Endodermal cell (in vitro differentiated cells): ENCODE data around the gene TGFBR3L. TPM values are rescaled to one million over a fixed set of nuclear protein-coding genes. Genes with fewer than 3 reads are reported as not detected.
A peak's percentile ranks its signal among the peaks of the same experiment; 100 is the strongest.

Experiments used
- DNase-seq: peaks from one replicate; pipeline ENCODE4 v3.0.0-alpha.2; 2017
- H3K27ac ChIP-seq: 2 replicates; pipeline ENCODE4 v1.5.1; 2013; ENCODE audit warnings: mild to moderate bottlenecking, low read depth, low read length, moderate library complexity
- H3K27me3 ChIP-seq: 2 replicates; pipeline ENCODE4 v1.6.1; 2013; ENCODE audit warnings: mild to moderate bottlenecking, low read length, moderate library complexity; ENCODE audit not compliant: insufficient read depth, control insufficient read depth, poor library complexity, severe bottlenecking
- H3K36me3 ChIP-seq: 2 replicates; pipeline ENCODE4 v1.7.0; 2013; ENCODE audit warnings: mild to moderate bottlenecking, low read length, moderate library complexity; ENCODE audit not compliant: control insufficient read depth, insufficient read depth
- H3K4me1 ChIP-seq: one replicate; pipeline ENCODE4 v1.7.0; 2013; ENCODE audit warnings: low read length; ENCODE audit not compliant: control insufficient read depth, insufficient read depth
- H3K4me3 ChIP-seq: 2 replicates; pipeline ENCODE4 v1.5.1; 2013; ENCODE audit warnings: mild to moderate bottlenecking, low read length, moderate library complexity
- H3K9ac ChIP-seq: 2 replicates; pipeline ENCODE4 v1.6.1; 2013; ENCODE audit warnings: mild to moderate bottlenecking, low read length, moderate library complexity; ENCODE audit not compliant: poor library complexity, severe bottlenecking; ENCODE audit errors: extremely low read depth
- H3K9me3 ChIP-seq: 2 replicates; pipeline ENCODE4 v1.6.1; 2013; ENCODE audit warnings: mild to moderate bottlenecking, low read length, moderate library complexity; ENCODE audit not compliant: control insufficient read depth
- H3K27ac Mint-ChIP-seq: 2 replicates; pipeline ENCODE4 v1.8.0; 2020; ENCODE audit warnings: mixed read lengths
- H3K27me3 Mint-ChIP-seq: 2 replicates; pipeline ENCODE4 v1.8.0; 2021; ENCODE audit warnings: mild to moderate bottlenecking, mixed read lengths; ENCODE audit not compliant: insufficient read depth
- H3K36me3 Mint-ChIP-seq: 2 replicates; pipeline ENCODE4 v1.8.0; 2020; ENCODE audit warnings: low read depth, mixed read lengths
- H3K4me1 Mint-ChIP-seq: 2 replicates; pipeline ENCODE4 v1.8.0; 2020; ENCODE audit warnings: mixed read lengths
- H3K4me3 Mint-ChIP-seq: 2 replicates; pipeline ENCODE4 v1.8.0; 2020; ENCODE audit warnings: mild to moderate bottlenecking, moderate library complexity, mixed read lengths
- H3K9me3 Mint-ChIP-seq: 2 replicates; pipeline ENCODE4 v1.8.0; 2020; ENCODE audit warnings: mild to moderate bottlenecking, mixed read lengths
- CTCF ChIP-seq: fragments of 200-600 bp; sonication (generic); conservative IDR thresholded peaks from 2 replicates; pipeline ENCODE4 v1.5.0; 2021; ENCODE audit warnings: antibody characterized with exemption, mild to moderate bottlenecking
- WGBS, 2 experiments: methylation state at CpG; one replicate each; pipeline versions ENCODE4 v1.1.5 to v1.1.7; 2013; ENCODE audit warnings: missing lambda C conversion rate in 2 of 2, mixed read lengths in 1 of 2; ENCODE audit not compliant: insufficient coverage in 1 of 2, insufficient read length in 1 of 2; 5-methylcytosine and 5-hydroxymethylcytosine counted together
- total RNA-seq, 2 donors: library from RNA; stranded (reverse); fragmentation: NEBNext Ultra II Directional in 1 of 2; extraction: Animal tissue kit (Norgen Biotek cat#: 25700) in 1 of 2; gene quantifications; 2 replicates in 1 of 2; 3 replicates in 1 of 2; pipeline ENCODE4 v1.2.1, GENCODE V29; 2021

The TGFBR3L gene
- total RNA-seq, 2 donors from 2014 or later: 0.84 to 2.2 TPM

- Mint-ChIP-seq H3K4me3 (no peak overlapping the region), H3K4me1 (peaks cover 11% of the 10 kb centered on the region), H3K9me3 (no peaks in the 10 kb centered on the region), H3K27me3 (no peaks in the 10 kb centered on the region), H3K36me3 (peaks cover 13% of the 10 kb centered on the region), H3K27ac (no peak overlapping the region)
- no peaks in the 10 kb centered on the region for H3K4me1 ChIP-seq
- no peaks in the 10 kb centered on the region for H3K9me3 ChIP-seq
- H3K36me3 ChIP-seq: peaks cover 3% of the 10 kb centered on the region
- WGBS, 2 experiments: 94 to 100% methylated on average over 2 to 3 of the region's 3 CpGs
- no peak overlapping the region for H3K27ac ChIP-seq
- H3K27me3 ChIP-seq: no peaks in the 10 kb centered on the region
- H3K9ac ChIP-seq: no peak overlapping the region
- H3K4me3 ChIP-seq: no peak overlapping the region
- no peak for TF ChIP-seq CTCF
- DNase-seq: no peak
Observed at GRCh38 chr19:7900931-7901330, 13.7 kb upstream of the TGFBR3L start.

GRCh38 chr19:7901337-7901736 is 13.3 kb upstream of the TGFBR3L start:
- Histone ChIP-seq H3K9ac (no peak overlapping the region), H3K27ac (no peak overlapping the region), H3K27me3 (no peaks in the 10 kb centered on the region), H3K4me3 (no peak overlapping the region), H3K9me3 (no peaks in the 10 kb centered on the region), H3K4me1 (no peaks in the 10 kb centered on the region), H3K36me3 (peaks cover 6% of the 10 kb centered on the region)
- no peak overlapping the region for H3K27ac Mint-ChIP-seq
- WGBS, 2 experiments: 93 to 96% methylated on average over 4 to 7 of the region's 7 CpGs
- H3K27me3 Mint-ChIP-seq: no peaks in the 10 kb centered on the region
- H3K4me3 Mint-ChIP-seq: no peak overlapping the region
- peaks cover 11% of the 10 kb centered on the region for H3K4me1 Mint-ChIP-seq
- no peak for TF ChIP-seq CTCF
- H3K36me3 Mint-ChIP-seq: peaks cover 13% of the 10 kb centered on the region
- no peaks in the 10 kb centered on the region for H3K9me3 Mint-ChIP-seq
- DNase-seq: no peak

GRCh38 chr19:7902796-7903243 is 11.8 kb upstream of the TGFBR3L start:
- H3K27me3 ChIP-seq: no peaks in the 10 kb centered on the region
- WGBS, 2 experiments: 60 to 70% methylated on average over 20 of the region's 20 CpGs
- Mint-ChIP-seq H3K36me3 (peaks cover 11% of the 10 kb centered on the region), H3K27ac (peak overlapping the region; percentile 91), H3K9me3 (no peaks in the 10 kb centered on the region), H3K4me1 (peaks cover 11% of the 10 kb centered on the region), H3K27me3 (no peaks in the 10 kb centered on the region), H3K4me3 (peak overlapping the region; percentile 81)
- peak overlapping the region; percentile 80 for H3K27ac ChIP-seq
- no peak for TF ChIP-seq CTCF
- H3K36me3 ChIP-seq: peaks cover 15% of the 10 kb centered on the region
- no peaks in the 10 kb centered on the region for H3K9me3 ChIP-seq
- peak; percentile 65 for DNase-seq
- peak overlapping the region; percentile 82 for H3K9ac ChIP-seq
- H3K4me1 ChIP-seq: no peaks in the 10 kb centered on the region
- peak overlapping the region; percentile 88 for H3K4me3 ChIP-seq
